GM23338 (cell line): Measurements from ENCODE around the gene DLG2. TPM values are rescaled to one million over a fixed set of nuclear protein-coding genes. Genes with fewer than 3 reads are reported as not detected.

Experiments used
- ATAC-seq: fragments of 200-7000 bp; cut with Tn5 transposase; 3 replicates; pipeline ENCODE4 v1.9.1; 2020
- DNase-seq: peaks from one replicate; pipeline ENCODE4 v3.0.0-alpha.2; 2015; ENCODE audit warnings: low spot score
- H2AFZ ChIP-seq: fragments of 200-600 bp; sonication (generic); 2 replicates; pipeline ENCODE4 v1.8.0; 2016; ENCODE audit warnings: antibody characterized with exemption, mild to moderate bottlenecking, moderate library complexity
- H3F3A ChIP-seq: fragments of 200-600 bp; sonication (generic); replicated peaks from 2 replicates; pipeline ENCODE4 v1.8.0; 2017; ENCODE audit warnings: antibody characterized with exemption, mixed run types, low read depth
- H3K27ac ChIP-seq: fragments of 200-600 bp; sonication (generic); 2 replicates; pipeline ENCODE4 v1.6.1; 2016; ENCODE audit warnings: low read depth
- H3K27me3 ChIP-seq: fragments of 200-600 bp; sonication (generic); 2 replicates; pipeline ENCODE4 v1.8.0; 2016; ENCODE audit warnings: mild to moderate bottlenecking, mixed run types, moderate library complexity; ENCODE audit not compliant: insufficient read depth
- H3K36me3 ChIP-seq: fragments of 200-600 bp; sonication (generic); 2 replicates; pipeline ENCODE4 v1.8.0; 2016; ENCODE audit warnings: mild to moderate bottlenecking; ENCODE audit not compliant: insufficient read depth
- H3K4me1 ChIP-seq: fragments of 200-600 bp; sonication (generic); 2 replicates; pipeline ENCODE4 v1.8.0; 2016; ENCODE audit warnings: mild to moderate bottlenecking, moderate library complexity; ENCODE audit not compliant: insufficient read depth
- H3K4me2 ChIP-seq: fragments of 200-600 bp; sonication (generic); 2 replicates; pipeline ENCODE4 v1.7.1; 2017; ENCODE audit warnings: mixed run types
- H3K4me3 ChIP-seq: fragments of 200-600 bp; sonication (generic); 2 replicates; pipeline ENCODE4 v1.6.1; 2016; ENCODE audit warnings: mixed run types
- H3K79me2 ChIP-seq: fragments of 200-600 bp; sonication (generic); replicated peaks from 2 replicates; pipeline ENCODE4 v1.8.0; 2017; ENCODE audit warnings: mild to moderate bottlenecking; ENCODE audit not compliant: insufficient read depth
- H3K9me2 ChIP-seq: fragments of 200-600 bp; sonication (generic); 2 replicates; pipeline ENCODE4 v1.8.0; 2017; ENCODE audit not compliant: insufficient read depth
- H4K20me1 ChIP-seq: fragments of 200-600 bp; sonication (generic); replicated peaks from 2 replicates; pipeline ENCODE4 v1.8.0; 2017; ENCODE audit warnings: mild to moderate bottlenecking; ENCODE audit not compliant: insufficient read depth
- H3K27ac Mint-ChIP-seq: 2 replicates; pipeline ENCODE4 v1.8.0; 2020; ENCODE audit warnings: inconsistent platforms, mild to moderate bottlenecking, moderate library complexity, mixed read lengths
- H3K27me3 Mint-ChIP-seq: 3 replicates; pipeline ENCODE4 v1.8.0; 2022; ENCODE audit warnings: low read depth, mild to moderate bottlenecking, moderate library complexity, mixed read lengths, inconsistent platforms; ENCODE audit not compliant: insufficient read depth, poor library complexity
- H3K36me3 Mint-ChIP-seq: 3 replicates; pipeline ENCODE4 v1.8.0; 2021; ENCODE audit warnings: low read depth, mild to moderate bottlenecking, inconsistent platforms, moderate library complexity, mixed read lengths
- H3K4me1 Mint-ChIP-seq: 3 replicates; pipeline ENCODE4 v1.8.0; 2020; ENCODE audit warnings: mild to moderate bottlenecking, inconsistent platforms, mixed read lengths
- H3K4me3 Mint-ChIP-seq: 3 replicates; pipeline ENCODE4 v1.8.0; 2021; ENCODE audit warnings: moderate library complexity, mild to moderate bottlenecking, inconsistent platforms, mixed read lengths
- H3K9me3 Mint-ChIP-seq: 3 replicates; pipeline ENCODE4 v1.8.0; 2020; ENCODE audit warnings: moderate library complexity, mild to moderate bottlenecking, inconsistent platforms, mixed read lengths
- CREB1 ChIP-seq: fragments of 250-450 bp; sonication (Bioruptor Pico); IDR thresholded peaks from 2 replicates; pipeline ENCODE4 v1.5.0; 2020; ENCODE audit warnings: low read depth, mild to moderate bottlenecking, moderate library complexity
- CTCF ChIP-seq, 2 experiments: fragments of 200-600 bp in 1 of 2; sonication (generic) in 1 of 2; conservative IDR thresholded peaks; 2 replicates each; pipeline versions ENCODE4 v1.5.1 to v1.6.1; 2016 to 2017; ENCODE audit warnings: antibody characterized with exemption in 2 of 2, low read depth in 2 of 2, mild to moderate bottlenecking in 2 of 2, moderate library complexity in 1 of 2
- EZH2 ChIP-seq: fragments of 200-600 bp; sonication (generic); IDR thresholded peaks from one replicate; pipeline ENCODE4 v1.8.0; 2017; ENCODE audit warnings: antibody characterized with exemption, mild to moderate bottlenecking, low read depth; ENCODE audit not compliant: unreplicated experiment
- EZH2phosphoT487 ChIP-seq: fragments of 200-600 bp; sonication (generic); IDR thresholded peaks from one replicate; pipeline ENCODE4 v1.8.1; 2018; ENCODE audit warnings: antibody characterized with exemption; ENCODE audit not compliant: unreplicated experiment
- JUNB ChIP-seq: IDR thresholded peaks from one replicate; pipeline ENCODE4 v1.6.1; 2016; ENCODE audit warnings: antibody characterized with exemption; ENCODE audit not compliant: unreplicated experiment
- NANOG ChIP-seq: IDR thresholded peaks from 2 replicates; pipeline ENCODE4 v1.6.1; 2016; ENCODE audit warnings: antibody characterized with exemption, borderline replicate concordance
- POLR2AphosphoS5 ChIP-seq: IDR thresholded peaks from 2 replicates; pipeline ENCODE4 v1.6.1; 2016; ENCODE audit warnings: antibody characterized with exemption, low read depth
- REST ChIP-seq: IDR thresholded peaks from one replicate; pipeline ENCODE4 v1.6.1; 2018; ENCODE audit warnings: antibody characterized with exemption; ENCODE audit not compliant: unreplicated experiment
- STAT1 ChIP-seq: IDR thresholded peaks from one replicate; pipeline ENCODE4 v1.6.1; 2016; ENCODE audit warnings: antibody characterized with exemption; ENCODE audit not compliant: unreplicated experiment
- ZNF114 ChIP-seq: fragments of 250-450 bp; sonication (Bioruptor Pico); IDR thresholded peaks from 2 replicates; pipeline ENCODE4 v1.5.0; 2020; ENCODE audit warnings: mild to moderate bottlenecking, moderate library complexity
- ZNF331 ChIP-seq: fragments of 250-450 bp; sonication (Bioruptor Pico); IDR thresholded peaks from 2 replicates; pipeline ENCODE4 v1.5.0; 2020; ENCODE audit warnings: low read depth, mild to moderate bottlenecking, moderate library complexity
- ZNF462 ChIP-seq: fragments of 250-450 bp; sonication (Bioruptor Pico); IDR thresholded peaks from 2 replicates; pipeline ENCODE4 v1.5.0; 2020; ENCODE audit warnings: mild to moderate bottlenecking, moderate library complexity
- polyA plus RNA-seq: library from polyadenylated mRNA; unstranded; fragments of >200 nt; fragmentation: Nextera tagmentation; extraction: Ambion mirVana; gene quantifications from 2 replicates; pipeline ENCODE4 v1.2.1, GENCODE V29; 2016
- total RNA-seq: library from RNA; depleted of rRNA; stranded (reverse); fragments of >200 nt; shearing (Covaris generic); gene quantifications from 2 replicates; pipeline ENCODE4 v1.2.3, GENCODE V29; 2014
- TF ChIP-seq, protein P1 (sequence below): IDR thresholded peaks from 2 replicates; pipeline ENCODE4 v1.6.1; 2016; ENCODE audit warnings: antibody characterized with exemption

Gene DLG2
- total and polyA plus RNA-seq, 2 experiments from 2014 or later: 19.8 to 21.5 TPM

GRCh38 chr11:83471831-83472727 lies 2155.1 kb downstream of the DLG2 start:
- Mint-ChIP-seq H3K9me3 (no peaks in the 10 kb centered on the region), H3K36me3 (no peaks in the 10 kb centered on the region), H3K4me3 (no peak overlapping the region), H3K4me1 (no peaks in the 10 kb centered on the region), H3K27ac (no peak overlapping the region), H3K27me3 (no peaks in the 10 kb centered on the region)
- H3K4me3 ChIP-seq: no peak overlapping the region
- no peaks in the 10 kb centered on the region for H3K4me1 ChIP-seq
- H3K4me2 ChIP-seq: no peak overlapping the region
- TF ChIP-seq REST: no peak
- TF ChIP-seq POLR2AphosphoS5: no peak
- TF ChIP-seq, protein P1, sequence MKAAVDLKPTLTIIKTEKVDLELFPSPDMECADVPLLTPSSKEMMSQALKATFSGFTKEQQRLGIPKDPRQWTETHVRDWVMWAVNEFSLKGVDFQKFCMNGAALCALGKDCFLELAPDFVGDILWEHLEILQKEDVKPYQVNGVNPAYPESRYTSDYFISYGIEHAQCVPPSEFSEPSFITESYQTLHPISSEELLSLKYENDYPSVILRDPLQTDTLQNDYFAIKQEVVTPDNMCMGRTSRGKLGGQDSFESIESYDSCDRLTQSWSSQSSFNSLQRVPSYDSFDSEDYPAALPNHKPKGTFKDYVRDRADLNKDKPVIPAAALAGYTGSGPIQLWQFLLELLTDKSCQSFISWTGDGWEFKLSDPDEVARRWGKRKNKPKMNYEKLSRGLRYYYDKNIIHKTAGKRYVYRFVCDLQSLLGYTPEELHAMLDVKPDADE: no peak
- TF ChIP-seq EZH2phosphoT487: no peak
- no peak for TF ChIP-seq STAT1
- no peak for TF ChIP-seq CREB1 (CRISPR knock-in tag)
- no peak for TF ChIP-seq ZNF114 (CRISPR knock-in tag)
- no peak for TF ChIP-seq ZNF331
- TF ChIP-seq EZH2: no peak
- no peak for TF ChIP-seq ZNF462
- TF ChIP-seq JUNB: no peak
- no peak for TF ChIP-seq NANOG
- TF ChIP-seq CTCF (conservative IDR thresholded peaks at IDR 0.05; ENCODE audit: low read depth in 2 of 2): no peak
- H3K27me3 ChIP-seq: no peaks in the 10 kb centered on the region
- H3K36me3 ChIP-seq: no peaks in the 10 kb centered on the region
- H4K20me1 ChIP-seq: no peaks in the 10 kb centered on the region
- no peak overlapping the region for H2AFZ ChIP-seq
- no peak for DNase-seq
- no peaks in the 10 kb centered on the region for H3F3A ChIP-seq
- no peaks in the 10 kb centered on the region for H3K79me2 ChIP-seq
- H3K27ac ChIP-seq: no peak overlapping the region
- H3K9me2 ChIP-seq: no peaks in the 10 kb centered on the region; the same call in 1 of the 2 replicates
- no peak for ATAC-seq
